Natural killer cell (primary cell): ENCODE data around the gene CCNI. TPM values are rescaled to one million over a fixed set of nuclear protein-coding genes. Genes with fewer than 3 reads are reported as not detected.

Experiments used
- ATAC-seq, 3 donors: fragments of 150-1000 bp in 2 of 3; fragments of 200-7000 bp in 1 of 3; cut with Tn5 transposase; 1 replicate in 1 of 3; 2 replicates in 2 of 3; pipeline ENCODE4 v1.10.0; 2021; ENCODE audit warnings: mild to moderate bottlenecking in 2 of 3, moderate library complexity in 2 of 3
- DNase-seq, 2 donors: peaks; one replicate each; pipeline versions ENCODE4 v3.0.0 to v3.0.0-alpha.2; 2013 to 2021; ENCODE audit warnings: mixed read lengths in 1 of 2
- H3K27ac ChIP-seq: one replicate; pipeline ENCODE4 v1.5.1; 2013; ENCODE audit warnings: mild to moderate bottlenecking, low read length
- H3K27me3 ChIP-seq: one replicate; pipeline ENCODE4 v1.6.1; 2013; ENCODE audit warnings: low read length; ENCODE audit not compliant: control insufficient read depth, insufficient read depth
- H3K36me3 ChIP-seq: one replicate; pipeline ENCODE4 v1.6.1; 2013; ENCODE audit warnings: low read length; ENCODE audit not compliant: control insufficient read depth, insufficient read depth
- H3K4me1 ChIP-seq: one replicate; pipeline ENCODE4 v1.6.1; 2013; ENCODE audit warnings: low read length; ENCODE audit not compliant: control insufficient read depth, insufficient read depth
- H3K4me3 ChIP-seq: one replicate; pipeline ENCODE4 v1.5.1; 2013; ENCODE audit warnings: low read length
- H3K9me3 ChIP-seq: one replicate; pipeline ENCODE4 v1.6.1; 2013; ENCODE audit warnings: low read length; ENCODE audit not compliant: control insufficient read depth, insufficient read depth
- H3K27ac Mint-ChIP-seq, 2 donors: one replicate each; pipeline ENCODE4 v1.8.0; 2022; ENCODE audit warnings: mild to moderate bottlenecking in 2 of 2, mixed read lengths in 2 of 2, moderate library complexity in 1 of 2
- H3K27me3 Mint-ChIP-seq, 2 donors: one replicate each; pipeline ENCODE4 v1.8.0; 2022; ENCODE audit warnings: low read depth in 2 of 2, mixed read lengths in 2 of 2
- H3K36me3 Mint-ChIP-seq: one replicate; pipeline ENCODE4 v1.8.0; 2022; ENCODE audit warnings: mixed read lengths
- H3K4me1 Mint-ChIP-seq, 2 donors: one replicate each; pipeline ENCODE4 v1.8.0; 2022; ENCODE audit warnings: mixed read lengths in 2 of 2
- H3K4me3 Mint-ChIP-seq: one replicate; pipeline ENCODE4 v1.8.0; 2022; ENCODE audit warnings: mild to moderate bottlenecking, moderate library complexity, mixed read lengths
- H3K9me3 Mint-ChIP-seq, 2 donors: one replicate each; pipeline ENCODE4 v1.8.0; 2022; ENCODE audit warnings: mixed read lengths in 2 of 2
- WGBS: methylation state at CpG from one replicate; pipeline ENCODE4 v1.1.7; 2013; ENCODE audit warnings: missing lambda C conversion rate; ENCODE audit not compliant: insufficient coverage; 5-methylcytosine and 5-hydroxymethylcytosine counted together
- intact Hi-C: fragments of 100-400 bp; cut with micrococcal nuclease; formaldehyde crosslinking; loops from one replicate; pipeline ENCODE4 v1.14.2; 2022
- total RNA-seq, 4 donors: library from RNA; stranded (reverse); fragments of 120-200 nt in 1 of 4; gene quantifications; one replicate each; pipeline versions ENCODE4 v1.2.3 to v1.2.4, GENCODE V29; 2013 to 2022
- TF ChIP-seq, protein P1 (sequence below): fragments of 200-600 bp; IDR thresholded peaks from one replicate; pipeline ENCODE4 v1.8.0; 2022; ENCODE audit warnings: antibody characterized with exemption

CCNI gene
- total RNA-seq, 3 donors from 2014 or later (not counting 1 experiment from before 2014, with no cell fraction given) = 243 to 266 (median 259) TPM

DNA sequence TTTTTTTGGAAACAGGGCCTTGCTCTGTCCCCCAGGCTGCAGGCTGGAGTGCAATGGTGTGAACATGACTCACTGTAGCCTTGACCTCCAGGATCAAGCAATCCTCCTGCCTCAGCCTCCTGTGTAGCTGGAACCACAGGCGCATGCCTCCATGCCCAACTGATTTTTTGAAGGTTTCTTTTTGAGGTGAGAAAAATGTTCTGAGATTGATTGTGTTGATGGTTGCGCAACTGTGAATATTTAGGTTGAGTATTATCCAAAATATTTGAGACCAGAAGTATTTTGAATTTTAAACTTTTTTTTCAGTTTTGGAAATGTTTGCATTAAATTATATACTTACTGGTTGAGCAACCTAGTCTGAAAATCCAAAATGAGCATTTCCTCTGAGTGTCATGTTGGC, 2.6 kb upstream of the CCNI start:
- no peaks in the 10 kb centered on the region for H3K36me3 ChIP-seq
- H3K4me3 ChIP-seq = no peak overlapping the region
- H3K9me3 Mint-ChIP-seq = no peaks in the 10 kb centered on the region
- peaks cover 10% of the 10 kb centered on the region for H3K4me1 ChIP-seq
- no peak overlapping the region for H3K27ac ChIP-seq
- no peaks in the 10 kb centered on the region for H3K9me3 ChIP-seq
- WGBS = 100% methylated on average over 1 of the region's 2 CpGs
- no peaks in the 10 kb centered on the region for H3K36me3 Mint-ChIP-seq
- H3K27ac Mint-ChIP-seq = no peak overlapping the region
- no peaks in the 10 kb centered on the region for H3K27me3 ChIP-seq
- DNase-seq (no peak), ATAC-seq (no peak)
- TF ChIP-seq, protein P1, sequence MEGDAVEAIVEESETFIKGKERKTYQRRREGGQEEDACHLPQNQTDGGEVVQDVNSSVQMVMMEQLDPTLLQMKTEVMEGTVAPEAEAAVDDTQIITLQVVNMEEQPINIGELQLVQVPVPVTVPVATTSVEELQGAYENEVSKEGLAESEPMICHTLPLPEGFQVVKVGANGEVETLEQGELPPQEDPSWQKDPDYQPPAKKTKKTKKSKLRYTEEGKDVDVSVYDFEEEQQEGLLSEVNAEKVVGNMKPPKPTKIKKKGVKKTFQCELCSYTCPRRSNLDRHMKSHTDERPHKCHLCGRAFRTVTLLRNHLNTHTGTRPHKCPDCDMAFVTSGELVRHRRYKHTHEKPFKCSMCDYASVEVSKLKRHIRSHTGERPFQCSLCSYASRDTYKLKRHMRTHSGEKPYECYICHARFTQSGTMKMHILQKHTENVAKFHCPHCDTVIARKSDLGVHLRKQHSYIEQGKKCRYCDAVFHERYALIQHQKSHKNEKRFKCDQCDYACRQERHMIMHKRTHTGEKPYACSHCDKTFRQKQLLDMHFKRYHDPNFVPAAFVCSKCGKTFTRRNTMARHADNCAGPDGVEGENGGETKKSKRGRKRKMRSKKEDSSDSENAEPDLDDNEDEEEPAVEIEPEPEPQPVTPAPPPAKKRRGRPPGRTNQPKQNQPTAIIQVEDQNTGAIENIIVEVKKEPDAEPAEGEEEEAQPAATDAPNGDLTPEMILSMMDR = no peak
- intact Hi-C loops = no loop called here
- H3K4me1 Mint-ChIP-seq = peaks cover 32 to 34% of the 10 kb centered on the region in 2 donors
- H3K27me3 Mint-ChIP-seq = peaks cover 0 to 3% of the 10 kb centered on the region in 2 donors
- no peak overlapping the region for H3K4me3 Mint-ChIP-seq

DNA sequence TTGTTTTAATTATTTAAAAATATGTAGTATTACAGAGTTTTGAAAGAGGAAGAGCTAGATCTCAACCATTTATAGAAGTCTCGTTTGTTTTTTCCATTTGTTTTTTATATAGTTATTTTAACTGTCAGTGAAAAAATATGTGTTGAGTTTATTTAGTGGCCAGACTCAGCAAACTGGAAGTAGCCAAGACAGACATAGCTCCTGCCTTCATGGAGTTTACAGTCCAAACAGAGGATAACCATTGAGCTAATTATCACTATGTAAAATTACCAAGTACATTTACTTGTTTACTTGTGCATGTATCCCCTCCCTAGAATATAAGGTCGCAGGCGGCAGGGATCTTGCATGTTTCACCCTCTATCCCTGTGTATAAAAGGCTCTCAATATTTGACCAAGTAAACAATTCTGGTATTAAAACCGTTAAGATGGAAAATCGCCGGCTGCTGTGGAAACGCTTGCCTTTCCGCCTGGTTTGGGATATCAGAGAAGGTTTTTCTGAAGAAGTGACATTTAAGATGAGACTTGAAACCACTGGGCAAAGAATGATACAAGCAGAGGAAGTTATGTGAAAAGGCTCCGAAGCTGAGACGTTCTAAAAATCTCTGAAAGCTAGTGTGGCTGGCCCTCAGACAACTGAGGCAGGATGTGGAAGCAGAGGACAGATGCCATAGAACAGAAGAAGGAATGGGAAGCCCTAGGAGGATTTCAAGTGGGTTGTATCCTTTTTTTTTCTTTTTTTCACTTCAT, 1.3 kb upstream of the CCNI start:
- ATAC-seq (no peak), DNase-seq (peak in 1 of 2 donors; percentile 34)
- no peak overlapping the region for H3K27ac Mint-ChIP-seq
- intact Hi-C loops = loop anchor here (1.0 kb wide), 2 partner anchors 79 to 126 kb away; no protein-coding TSS in a partner anchor
- Histone ChIP-seq H3K9me3 (no peaks in the 10 kb centered on the region), H3K27me3 (no peaks in the 10 kb centered on the region), H3K27ac (peak overlapping the region; percentile 99), H3K36me3 (no peaks in the 10 kb centered on the region), H3K4me1 (peaks cover 16% of the 10 kb centered on the region), H3K4me3 (peak overlapping the region; percentile 61)
- H3K4me1 Mint-ChIP-seq = peaks cover 34 to 38% of the 10 kb centered on the region in 2 donors
- H3K27me3 Mint-ChIP-seq = peaks cover 0 to 3% of the 10 kb centered on the region in 2 donors
- no peaks in the 10 kb centered on the region for H3K36me3 Mint-ChIP-seq
- no peaks in the 10 kb centered on the region for H3K9me3 Mint-ChIP-seq
- H3K4me3 Mint-ChIP-seq = peak overlapping the region; percentile 95
- TF ChIP-seq, protein P1 = no peak
- WGBS = 88% methylated on average over 9 of the region's 10 CpGs

DNA sequence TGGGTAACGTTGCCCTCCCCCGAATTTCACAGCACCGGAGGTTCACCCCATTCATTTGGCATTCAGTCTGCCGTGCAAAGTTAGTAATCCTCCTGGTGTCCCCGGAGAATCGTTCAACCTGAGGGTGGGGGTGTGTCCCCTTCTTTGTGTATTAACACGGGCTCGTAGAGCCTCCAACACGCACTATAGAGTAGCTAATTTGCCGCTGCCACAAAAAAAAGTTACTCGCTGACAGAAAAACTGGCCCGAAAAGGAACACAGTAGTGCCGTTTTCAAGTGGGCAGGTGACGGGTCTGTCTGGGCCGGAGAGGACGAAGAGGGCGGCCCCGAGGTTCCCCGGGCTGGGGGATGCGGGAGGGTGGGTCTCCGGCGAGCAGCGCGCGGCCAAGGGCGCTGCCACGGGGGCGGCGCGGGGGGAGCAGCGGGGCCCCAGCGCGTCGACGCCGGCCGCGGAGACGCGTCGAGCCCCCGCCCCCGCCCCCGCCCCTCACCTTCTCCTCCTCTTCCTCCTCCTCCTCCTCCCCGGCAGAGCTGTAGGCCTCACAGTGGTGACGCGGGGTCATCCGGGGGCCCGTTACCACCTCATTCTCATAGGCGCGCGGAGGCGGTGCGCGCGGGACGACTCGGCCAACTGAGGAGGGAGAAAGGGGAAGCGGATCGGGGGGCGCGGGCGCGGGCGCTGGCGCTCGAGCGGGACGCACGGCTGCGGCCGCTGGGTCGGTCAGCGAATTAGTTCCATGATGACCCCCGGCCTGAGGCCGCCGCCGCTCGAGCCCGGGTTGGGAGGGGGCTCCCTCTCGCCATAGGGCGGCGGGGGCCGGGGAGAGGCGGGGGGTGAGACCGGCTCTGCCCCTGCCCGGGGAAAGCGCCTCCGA, 571 bp downstream of the CCNI start:
- H3K4me1 ChIP-seq = peaks cover 20% of the 10 kb centered on the region
- no peaks in the 10 kb centered on the region for H3K9me3 Mint-ChIP-seq
- under 1% methylated on average over 81 of the region's 89 CpGs for WGBS
- H3K27ac Mint-ChIP-seq = no peak overlapping the region
- no peaks in the 10 kb centered on the region for H3K9me3 ChIP-seq
- intact Hi-C loops = no loop called here
- peak overlapping the region; percentile 95 for H3K4me3 Mint-ChIP-seq
- TF ChIP-seq, protein P1 = no peak
- DNase-seq = peak; percentile 72 to 88
- peak overlapping the region; percentile 99 for H3K27ac ChIP-seq
- peaks cover 0 to 3% of the 10 kb centered on the region in 2 donors for H3K27me3 Mint-ChIP-seq
- no peaks in the 10 kb centered on the region for H3K27me3 ChIP-seq
- no peaks in the 10 kb centered on the region for H3K36me3 ChIP-seq
- no peaks in the 10 kb centered on the region for H3K36me3 Mint-ChIP-seq
- H3K4me3 ChIP-seq = peak overlapping the region; percentile 61
- H3K4me1 Mint-ChIP-seq = peaks cover 46 to 49% of the 10 kb centered on the region in 2 donors
- ATAC-seq = peak; percentile 57 to 76 (median 69)
